Endodermal cell (in vitro differentiated cells): ENCODE results near the gene LCN2. TPM values are rescaled to one million over a fixed set of nuclear protein-coding genes. Genes with fewer than 3 reads are reported as not detected.

Source experiments
- DNase-seq: peaks from one replicate; pipeline ENCODE4 v3.0.0-alpha.2; 2017
- H3K27ac ChIP-seq: 2 replicates; pipeline ENCODE4 v1.5.1; 2013; ENCODE audit warnings: mild to moderate bottlenecking, low read depth, low read length, moderate library complexity
- H3K27me3 ChIP-seq: 2 replicates; pipeline ENCODE4 v1.6.1; 2013; ENCODE audit warnings: mild to moderate bottlenecking, low read length, moderate library complexity; ENCODE audit not compliant: insufficient read depth, control insufficient read depth, poor library complexity, severe bottlenecking
- H3K36me3 ChIP-seq: 2 replicates; pipeline ENCODE4 v1.7.0; 2013; ENCODE audit warnings: mild to moderate bottlenecking, low read length, moderate library complexity; ENCODE audit not compliant: control insufficient read depth, insufficient read depth
- H3K4me1 ChIP-seq: one replicate; pipeline ENCODE4 v1.7.0; 2013; ENCODE audit warnings: low read length; ENCODE audit not compliant: control insufficient read depth, insufficient read depth
- H3K4me3 ChIP-seq: 2 replicates; pipeline ENCODE4 v1.5.1; 2013; ENCODE audit warnings: mild to moderate bottlenecking, low read length, moderate library complexity
- H3K9ac ChIP-seq: 2 replicates; pipeline ENCODE4 v1.6.1; 2013; ENCODE audit warnings: mild to moderate bottlenecking, low read length, moderate library complexity; ENCODE audit not compliant: poor library complexity, severe bottlenecking; ENCODE audit errors: extremely low read depth
- H3K9me3 ChIP-seq: 2 replicates; pipeline ENCODE4 v1.6.1; 2013; ENCODE audit warnings: mild to moderate bottlenecking, low read length, moderate library complexity; ENCODE audit not compliant: control insufficient read depth
- H3K27ac Mint-ChIP-seq: 2 replicates; pipeline ENCODE4 v1.8.0; 2020; ENCODE audit warnings: mixed read lengths
- H3K27me3 Mint-ChIP-seq: 2 replicates; pipeline ENCODE4 v1.8.0; 2021; ENCODE audit warnings: mild to moderate bottlenecking, mixed read lengths; ENCODE audit not compliant: insufficient read depth
- H3K36me3 Mint-ChIP-seq: 2 replicates; pipeline ENCODE4 v1.8.0; 2020; ENCODE audit warnings: low read depth, mixed read lengths
- H3K4me1 Mint-ChIP-seq: 2 replicates; pipeline ENCODE4 v1.8.0; 2020; ENCODE audit warnings: mixed read lengths
- H3K4me3 Mint-ChIP-seq: 2 replicates; pipeline ENCODE4 v1.8.0; 2020; ENCODE audit warnings: mild to moderate bottlenecking, moderate library complexity, mixed read lengths
- H3K9me3 Mint-ChIP-seq: 2 replicates; pipeline ENCODE4 v1.8.0; 2020; ENCODE audit warnings: mild to moderate bottlenecking, mixed read lengths
- WGBS, 2 experiments: methylation state at CpG; one replicate each; pipeline versions ENCODE4 v1.1.5 to v1.1.7; 2013; ENCODE audit warnings: missing lambda C conversion rate in 2 of 2, mixed read lengths in 1 of 2; ENCODE audit not compliant: insufficient coverage in 1 of 2, insufficient read length in 1 of 2; 5-methylcytosine and 5-hydroxymethylcytosine counted together
- total RNA-seq, 2 donors: library from RNA; stranded (reverse); fragmentation: NEBNext Ultra II Directional in 1 of 2; extraction: Animal tissue kit (Norgen Biotek cat#: 25700) in 1 of 2; gene quantifications; 2 replicates in 1 of 2; 3 replicates in 1 of 2; pipeline ENCODE4 v1.2.1, GENCODE V29; 2021
- TF ChIP-seq, protein P1 (sequence below): fragments of 200-600 bp; sonication (generic); conservative IDR thresholded peaks from 2 replicates; pipeline ENCODE4 v1.5.0; 2021; ENCODE audit warnings: antibody characterized with exemption, mild to moderate bottlenecking

Gene LCN2
- total RNA-seq, 2 donors from 2014 or later, result not detected

DNA sequence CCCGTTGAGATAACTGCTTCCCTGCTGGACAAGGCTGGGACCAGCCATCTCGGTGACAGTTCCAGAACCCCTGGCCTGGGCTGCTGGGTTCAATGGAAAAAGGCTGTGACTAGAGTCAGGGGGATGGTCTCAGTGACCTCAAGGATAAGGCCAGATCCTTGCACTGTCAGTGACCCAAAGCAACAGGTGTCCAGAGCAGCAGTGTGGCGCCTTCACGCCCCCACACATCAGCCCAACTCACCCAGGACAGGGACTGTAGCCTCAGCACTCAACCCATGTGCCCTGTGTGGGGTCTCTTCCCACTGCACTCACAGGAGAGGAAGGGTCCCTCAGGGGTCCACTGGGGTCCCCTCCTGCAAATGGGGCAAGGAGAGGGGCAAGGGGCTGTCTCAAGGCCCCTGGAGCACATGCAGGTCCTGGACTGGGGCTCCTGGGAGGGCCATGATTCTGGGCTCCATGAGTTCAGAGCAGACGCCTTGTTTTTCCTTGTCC lies 698 bp upstream of the LCN2 start:
- no peaks in the 10 kb centered on the region for H3K9me3 ChIP-seq
- Mint-ChIP-seq H3K4me1 (peaks cover 3% of the 10 kb centered on the region), H3K36me3 (no peaks in the 10 kb centered on the region), H3K9me3 (no peaks in the 10 kb centered on the region), H3K4me3 (no peak overlapping the region), H3K27ac (no peak overlapping the region), H3K27me3 (peaks cover 7% of the 10 kb centered on the region)
- TF ChIP-seq, protein P1, sequence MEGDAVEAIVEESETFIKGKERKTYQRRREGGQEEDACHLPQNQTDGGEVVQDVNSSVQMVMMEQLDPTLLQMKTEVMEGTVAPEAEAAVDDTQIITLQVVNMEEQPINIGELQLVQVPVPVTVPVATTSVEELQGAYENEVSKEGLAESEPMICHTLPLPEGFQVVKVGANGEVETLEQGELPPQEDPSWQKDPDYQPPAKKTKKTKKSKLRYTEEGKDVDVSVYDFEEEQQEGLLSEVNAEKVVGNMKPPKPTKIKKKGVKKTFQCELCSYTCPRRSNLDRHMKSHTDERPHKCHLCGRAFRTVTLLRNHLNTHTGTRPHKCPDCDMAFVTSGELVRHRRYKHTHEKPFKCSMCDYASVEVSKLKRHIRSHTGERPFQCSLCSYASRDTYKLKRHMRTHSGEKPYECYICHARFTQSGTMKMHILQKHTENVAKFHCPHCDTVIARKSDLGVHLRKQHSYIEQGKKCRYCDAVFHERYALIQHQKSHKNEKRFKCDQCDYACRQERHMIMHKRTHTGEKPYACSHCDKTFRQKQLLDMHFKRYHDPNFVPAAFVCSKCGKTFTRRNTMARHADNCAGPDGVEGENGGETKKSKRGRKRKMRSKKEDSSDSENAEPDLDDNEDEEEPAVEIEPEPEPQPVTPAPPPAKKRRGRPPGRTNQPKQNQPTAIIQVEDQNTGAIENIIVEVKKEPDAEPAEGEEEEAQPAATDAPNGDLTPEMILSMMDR, result no peak
- no peaks in the 10 kb centered on the region for H3K36me3 ChIP-seq
- no peaks in the 10 kb centered on the region for H3K4me1 ChIP-seq
- no peak for DNase-seq
- H3K4me3 ChIP-seq, result no peak overlapping the region
- no peak overlapping the region for H3K9ac ChIP-seq
- H3K27me3 ChIP-seq, result no peaks in the 10 kb centered on the region
- 93 to 100% methylated on average over 1 to 5 of the region's 5 CpGs for WGBS, 2 experiments
- no peak overlapping the region for H3K27ac ChIP-seq

DNA sequence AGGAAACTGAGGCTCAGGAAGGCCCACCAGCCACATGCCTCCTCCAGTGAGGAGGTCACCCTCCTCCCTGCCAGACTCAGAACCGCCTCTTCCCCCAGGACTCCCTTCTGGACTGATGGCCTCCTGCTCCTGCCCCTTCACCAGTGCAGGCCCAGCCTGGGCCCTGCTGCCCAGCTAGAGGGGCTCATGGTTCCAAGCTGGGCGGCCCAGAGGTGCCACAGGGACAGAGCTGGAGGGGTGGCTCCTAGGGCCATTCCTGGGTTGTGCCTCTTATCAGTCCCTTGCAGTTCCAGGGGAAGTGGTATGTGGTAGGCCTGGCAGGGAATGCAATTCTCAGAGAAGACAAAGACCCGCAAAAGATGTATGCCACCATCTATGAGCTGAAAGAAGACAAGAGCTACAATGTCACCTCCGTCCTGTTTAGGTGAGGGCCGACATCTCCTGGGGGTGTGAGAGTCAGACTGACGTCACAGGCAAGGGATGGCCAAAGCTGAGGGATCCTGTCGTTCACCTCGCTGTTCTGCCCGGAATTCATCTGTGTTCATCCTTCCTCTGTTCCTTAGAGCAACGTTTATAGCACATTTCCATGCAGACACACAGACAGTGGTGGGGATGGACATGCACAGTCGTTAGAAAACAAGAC lies 819 bp downstream of the LCN2 start:
- TF ChIP-seq, protein P1, result no peak
- Histone ChIP-seq H3K27ac (no peak overlapping the region), H3K4me1 (no peaks in the 10 kb centered on the region), H3K9ac (no peak overlapping the region), H3K4me3 (no peak overlapping the region), H3K9me3 (no peaks in the 10 kb centered on the region), H3K36me3 (no peaks in the 10 kb centered on the region), H3K27me3 (no peaks in the 10 kb centered on the region)
- Mint-ChIP-seq H3K9me3 (no peaks in the 10 kb centered on the region), H3K4me1 (peaks cover 3% of the 10 kb centered on the region), H3K27me3 (peaks cover 7% of the 10 kb centered on the region), H3K4me3 (no peak overlapping the region), H3K36me3 (no peaks in the 10 kb centered on the region), H3K27ac (peak overlapping the region; percentile 30)
- no peak for DNase-seq
- 84 to 91% methylated on average over 9 to 11 of the region's 11 CpGs for WGBS, 2 experiments

DNA sequence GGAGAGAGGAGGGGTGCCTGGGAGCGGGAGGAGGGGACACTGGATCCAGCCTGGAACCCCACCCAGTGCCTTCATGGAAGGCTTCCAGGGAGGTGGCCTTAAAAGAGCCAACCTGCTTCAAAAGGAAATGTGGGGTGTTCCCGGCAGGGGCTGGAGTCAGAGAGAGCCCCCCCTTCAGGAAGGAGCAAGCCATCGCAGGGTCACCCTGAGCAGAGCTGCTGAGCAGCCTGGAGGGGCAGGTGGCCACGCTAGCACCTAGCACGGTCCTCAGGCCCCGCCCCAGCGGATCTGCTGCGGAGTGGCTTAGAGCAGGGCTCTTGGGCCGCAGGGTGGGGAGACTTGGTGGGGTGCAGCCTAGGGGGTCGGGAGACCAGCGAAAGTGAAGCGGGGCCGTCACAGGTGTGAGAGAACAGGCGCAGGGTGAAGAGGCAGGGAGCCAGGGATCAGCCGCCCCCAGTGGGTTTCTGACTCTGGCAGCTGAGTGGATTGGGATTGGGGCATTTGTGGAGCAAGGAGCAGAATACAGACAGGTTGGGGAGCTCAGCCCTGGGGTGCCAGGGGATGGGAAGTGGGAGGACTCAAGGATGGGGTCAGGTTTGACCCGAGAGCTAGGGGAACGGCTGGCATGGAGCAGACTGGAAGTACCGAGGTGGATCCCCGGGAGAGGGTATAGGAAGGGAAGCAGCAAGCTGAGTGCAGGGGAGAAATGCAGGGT lies 1.5 kb downstream of the LCN2 start:
- Mint-ChIP-seq H3K4me3 (no peak overlapping the region), H3K36me3 (no peaks in the 10 kb centered on the region), H3K4me1 (peaks cover 3% of the 10 kb centered on the region), H3K27me3 (peaks cover 8% of the 10 kb centered on the region), H3K27ac (no peak overlapping the region), H3K9me3 (no peaks in the 10 kb centered on the region)
- no peaks in the 10 kb centered on the region for H3K9me3 ChIP-seq
- peak; percentile 90 for DNase-seq
- TF ChIP-seq, protein P1, result peak; percentile 81
- no peaks in the 10 kb centered on the region for H3K36me3 ChIP-seq
- 74 to 90% methylated on average over 12 to 19 of the region's 19 CpGs for WGBS, 2 experiments
- no peak overlapping the region for H3K27ac ChIP-seq
- no peak overlapping the region for H3K9ac ChIP-seq
- H3K27me3 ChIP-seq, result no peaks in the 10 kb centered on the region
- H3K4me3 ChIP-seq, result no peak overlapping the region
- H3K4me1 ChIP-seq, result no peaks in the 10 kb centered on the region
